SHP77 (cell line): ENCODE measurements around the gene CRHBP.

Source experiments
- DNase-seq, 2 experiments: peaks; one replicate each; lab custom pipeline; 2025; lab: John Stamatoyannopoulos, UW

The CRHBP gene

GRCh38 chr5:77015938-77016569, 63.2 kb downstream of the CRHBP start:
- no peak for DNase-seq

- DNase-seq = no peak
Observed at GRCh38 chr5:77016962-77017361, 64.1 kb downstream of the CRHBP start.

DNA sequence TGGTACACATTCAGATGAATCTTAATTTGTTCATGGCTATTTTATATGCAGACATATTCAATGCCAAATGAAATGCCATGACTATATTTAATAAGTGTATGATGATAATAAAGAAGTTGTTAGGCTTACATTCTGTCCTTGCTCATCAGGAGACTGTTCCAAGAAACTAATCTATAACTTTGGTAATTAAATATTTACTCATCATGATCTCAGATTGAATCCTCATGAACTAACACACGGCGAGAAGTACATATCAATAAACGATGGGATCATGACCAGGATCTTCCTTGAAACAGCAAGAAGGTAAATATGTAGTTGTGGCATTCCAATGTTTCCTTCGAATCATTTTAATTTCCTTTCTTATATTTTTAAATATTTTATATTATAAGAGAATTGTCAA, 64.8 kb downstream of the CRHBP start:
- no peak for DNase-seq
